ENCODE results near the gene QPRT. TPM values are rescaled to one million over a fixed set of nuclear protein-coding genes. Genes with fewer than 3 reads are reported as not detected.

Gene QPRT
- total RNA-seq, 1 experiment from 2014 or later, result 31.1 TPM

GRCh38 chr16:29667755-29668154, 11.2 kb upstream of the QPRT start:
- TF ChIP-seq EZH2 (IDR thresholded peaks at IDR 0.05; ENCODE audit: borderline replicate concordance, low read depth, low read length, poor library complexity, severe bottlenecking), result no peak
- no peak for TF ChIP-seq CTCF (conservative IDR thresholded peaks at IDR 0.05; ENCODE audit: low read depth, low read length)
- H3K4me1 ChIP-seq (ENCODE audit: insufficient read depth, low read length, poor library complexity, severe bottlenecking), result no peaks in the 10 kb centered on the region
- no peaks in the 10 kb centered on the region for H3K36me3 ChIP-seq (ENCODE audit: insufficient read depth, low read length, poor library complexity, severe bottlenecking)
- intact Hi-C loops (cut with micrococcal nuclease; ENCODE audit: unreplicated experiment), result no loop called here
- no peaks in the 10 kb centered on the region for H3K9me3 ChIP-seq (ENCODE audit: low read depth, low read length, poor library complexity, severe bottlenecking)
- POLR2A ChIA-PET (ENCODE audit: low non-redundant PET), result no interaction called here
- no peak overlapping the region for H3K4me3 ChIP-seq (ENCODE audit: low read depth, low read length, poor library complexity, severe bottlenecking)
- no peaks in the 10 kb centered on the region for H3K27me3 ChIP-seq (replicated peaks; ENCODE audit: insufficient read depth, low read depth, low read length, poor library complexity)
- no TSS peak for BruUV-seq (replicated peaks)
- no peak for DNase-seq (ENCODE audit: low spot score)
- CTCF ChIA-PET, result no interaction called here
- H3K27ac ChIP-seq (ENCODE audit: low read depth, low read length, poor library complexity, severe bottlenecking), result no peak overlapping the region

DNA sequence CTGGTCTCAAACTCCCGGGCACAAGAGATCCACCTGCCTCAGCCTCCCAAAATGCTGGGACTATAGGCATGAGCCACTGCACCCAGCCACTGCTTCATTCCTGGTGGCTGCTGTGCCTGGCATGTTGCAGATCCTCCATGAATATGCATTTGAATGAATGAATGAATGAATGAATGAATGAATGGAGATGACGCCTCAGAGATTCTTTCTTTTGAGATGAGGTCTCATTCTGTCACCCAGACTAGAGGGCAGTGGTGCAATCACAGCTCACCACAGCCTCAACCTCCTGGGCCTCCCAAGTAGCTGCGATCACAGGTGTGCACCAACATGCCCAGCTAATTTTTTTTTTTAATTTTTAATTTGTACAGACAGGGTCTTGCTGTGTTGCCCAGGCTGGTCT, 10.7 kb upstream of the QPRT start:
- Histone ChIP-seq H3K4me1 (ENCODE audit: insufficient read depth, low read length, poor library complexity, severe bottlenecking) (no peaks in the 10 kb centered on the region), H3K4me3 (ENCODE audit: low read depth, low read length, poor library complexity, severe bottlenecking) (no peak overlapping the region), H3K27ac (ENCODE audit: low read depth, low read length, poor library complexity, severe bottlenecking) (no peak overlapping the region), H3K36me3 (ENCODE audit: insufficient read depth, low read length, poor library complexity, severe bottlenecking) (no peaks in the 10 kb centered on the region), H3K9me3 (ENCODE audit: low read depth, low read length, poor library complexity, severe bottlenecking) (no peaks in the 10 kb centered on the region), H3K27me3 (replicated peaks; ENCODE audit: insufficient read depth, low read depth, low read length, poor library complexity) (no peaks in the 10 kb centered on the region)
- DNase-seq (ENCODE audit: low spot score), result no peak
- BruUV-seq (replicated peaks), result no TSS peak
- TF ChIP-seq CTCF (conservative IDR thresholded peaks at IDR 0.05; ENCODE audit: low read depth, low read length), result no peak
- no peak for TF ChIP-seq EZH2 (IDR thresholded peaks at IDR 0.05; ENCODE audit: borderline replicate concordance, low read depth, low read length, poor library complexity, severe bottlenecking)
- ChIA-PET POLR2A (ENCODE audit: low non-redundant PET) (no interaction called here), CTCF (no interaction called here)
- intact Hi-C loops (cut with micrococcal nuclease; ENCODE audit: unreplicated experiment), result no loop called here

- Histone ChIP-seq H3K27me3 (replicated peaks; ENCODE audit: insufficient read depth, low read depth, low read length, poor library complexity) (no peaks in the 10 kb centered on the region), H3K27ac (ENCODE audit: low read depth, low read length, poor library complexity, severe bottlenecking) (no peak overlapping the region), H3K9me3 (ENCODE audit: low read depth, low read length, poor library complexity, severe bottlenecking) (no peaks in the 10 kb centered on the region), H3K4me3 (ENCODE audit: low read depth, low read length, poor library complexity, severe bottlenecking) (no peak overlapping the region), H3K4me1 (ENCODE audit: insufficient read depth, low read length, poor library complexity, severe bottlenecking) (no peaks in the 10 kb centered on the region), H3K36me3 (ENCODE audit: insufficient read depth, low read length, poor library complexity, severe bottlenecking) (no peaks in the 10 kb centered on the region)
- TF ChIP-seq EZH2 (IDR thresholded peaks at IDR 0.05; ENCODE audit: borderline replicate concordance, low read depth, low read length, poor library complexity, severe bottlenecking) (no peak), CTCF (conservative IDR thresholded peaks at IDR 0.05; ENCODE audit: low read depth, low read length) (no peak)
- no peak for DNase-seq (ENCODE audit: low spot score)
- intact Hi-C loops (cut with micrococcal nuclease; ENCODE audit: unreplicated experiment), result no loop called here
- BruUV-seq (replicated peaks), result no TSS peak
- CTCF ChIA-PET, result no interaction called here
- POLR2A ChIA-PET (ENCODE audit: low non-redundant PET), result no interaction called here
Measured at GRCh38 chr16:29673501-29673900, 5.5 kb upstream of the QPRT start.

Data from A673 (cell line).